HFF-Myc (cell line): ENCODE measurements around the gene EPB41.

Source experiments
- DNase-seq: peaks from one replicate; pipeline ENCODE4 v3.0.0-alpha.2; 2011; ENCODE audit warnings: low read depth; ENCODE audit errors: extremely low read depth
- H3K4me3 ChIP-seq: replicated peaks from 2 replicates; pipeline ENCODE4 v1.5.1; 2011; ENCODE audit warnings: low read depth, mild to moderate bottlenecking, control low read depth, low read length
- CTCF ChIP-seq: IDR thresholded peaks from 2 replicates; pipeline ENCODE4 v1.5.1; 2012; ENCODE audit warnings: mild to moderate bottlenecking, low read depth, low read length, control low read depth; ENCODE audit errors: missing control alignments

EPB41 gene

GRCh38 chr1:28897789-28898188 lies 16.6 kb upstream of the EPB41 start:
- DNase-seq: no peak
- no peak overlapping the region for H3K4me3 ChIP-seq
- no peak for TF ChIP-seq CTCF

GRCh38 chr1:28898405-28898881 lies 15.9 kb upstream of the EPB41 start:
- no peak overlapping the region for H3K4me3 ChIP-seq
- DNase-seq: no peak

GRCh38 chr1:28899267-28899666 lies 15.1 kb upstream of the EPB41 start:
- no peak overlapping the region for H3K4me3 ChIP-seq
- TF ChIP-seq CTCF: no peak
- DNase-seq: no peak

More at GRCh38 chr1:28898405-28898881, 15.9 kb upstream of the EPB41 start:
- no peak for TF ChIP-seq CTCF

GRCh38 chr1:28900562-28900961 lies 13.8 kb upstream of the EPB41 start:
- TF ChIP-seq CTCF: no peak
- H3K4me3 ChIP-seq: no peak overlapping the region
- DNase-seq: no peak

GRCh38 chr1:28902738-28903137 lies 11.6 kb upstream of the EPB41 start:
- no peak overlapping the region for H3K4me3 ChIP-seq
- TF ChIP-seq CTCF: no peak
- no peak for DNase-seq

- no peak for DNase-seq
- no peak for TF ChIP-seq CTCF
Measured at GRCh38 chr1:28905921-28906666, 8.3 kb upstream of the EPB41 start.

More at GRCh38 chr1:28905921-28906666, 8.3 kb upstream of the EPB41 start:
- H3K4me3 ChIP-seq: no peak overlapping the region
